Measurements from ENCODE around the gene GPR173. TPM values are rescaled to one million over a fixed set of nuclear protein-coding genes. Genes with fewer than 3 reads are reported as not detected.

GPR173 gene, protein sequence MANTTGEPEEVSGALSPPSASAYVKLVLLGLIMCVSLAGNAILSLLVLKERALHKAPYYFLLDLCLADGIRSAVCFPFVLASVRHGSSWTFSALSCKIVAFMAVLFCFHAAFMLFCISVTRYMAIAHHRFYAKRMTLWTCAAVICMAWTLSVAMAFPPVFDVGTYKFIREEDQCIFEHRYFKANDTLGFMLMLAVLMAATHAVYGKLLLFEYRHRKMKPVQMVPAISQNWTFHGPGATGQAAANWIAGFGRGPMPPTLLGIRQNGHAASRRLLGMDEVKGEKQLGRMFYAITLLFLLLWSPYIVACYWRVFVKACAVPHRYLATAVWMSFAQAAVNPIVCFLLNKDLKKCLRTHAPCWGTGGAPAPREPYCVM
- total RNA-seq: 5.4 TPM

DNA sequence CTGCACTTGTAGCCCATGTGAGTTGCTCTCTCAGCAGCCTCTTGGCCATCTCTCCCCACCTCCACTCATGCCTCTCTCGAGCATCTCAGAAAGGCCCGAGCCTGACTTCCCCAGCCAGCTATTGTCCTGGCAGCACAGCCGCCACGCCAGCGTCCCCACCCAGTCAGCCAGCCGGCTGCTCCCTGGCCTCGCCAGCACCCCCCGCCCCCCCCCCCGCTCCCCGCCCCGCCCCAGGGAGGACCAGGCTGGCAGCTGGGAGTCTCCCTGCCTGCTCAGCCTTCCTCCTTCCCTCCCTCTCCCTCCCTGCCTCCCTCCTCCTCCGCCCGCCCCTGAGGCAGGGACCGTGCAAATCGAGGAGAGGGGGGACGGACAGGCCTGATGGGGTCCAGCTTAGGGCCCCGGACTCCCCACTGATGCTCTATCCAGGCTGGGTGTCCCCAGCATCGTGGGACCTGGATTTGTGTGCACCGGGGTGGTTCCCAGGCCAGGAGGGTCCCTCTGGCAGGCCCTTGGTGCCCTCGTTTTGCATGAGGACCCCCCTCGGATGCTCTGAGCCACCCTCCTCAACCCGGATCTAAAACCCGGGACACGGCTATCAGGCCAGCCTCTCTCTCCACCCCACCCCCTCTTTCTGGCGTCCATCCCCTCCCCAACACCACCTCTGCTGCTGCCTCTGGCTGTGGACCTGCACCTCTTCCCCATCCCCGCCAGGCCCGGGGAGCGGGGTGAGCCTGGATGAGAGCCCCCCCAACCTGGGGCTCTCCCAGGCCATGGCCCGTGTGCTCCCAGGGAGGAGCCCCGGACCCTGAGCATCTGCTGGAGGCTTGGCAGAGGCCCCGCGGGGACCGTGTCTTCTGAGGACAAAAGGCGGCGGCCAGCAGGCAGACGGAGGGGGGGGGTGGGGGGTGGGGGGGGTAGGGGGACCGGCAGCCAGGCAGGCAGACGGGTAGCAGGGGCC, at the start of gene GPR173:
GPR173 (plus strand) TSS at position 621 of the 958 bp plus-strand sequence. CDS start 27,833 bp downstream, outside the sequence.
- DNase-seq (ENCODE audit: low read depth in 2 of 3, low spot score in 2 of 3): no peak

GRCh38 chrX:53000447-53001135, 48.0 kb upstream of the GPR173 start:
- no peak for DNase-seq (ENCODE audit: low read depth in 2 of 3, low spot score in 2 of 3)

GRCh38 chrX:53001958-53002357, 46.6 kb upstream of the GPR173 start:
- DNase-seq (ENCODE audit: low read depth in 2 of 3, low spot score in 2 of 3): no peak

DNA sequence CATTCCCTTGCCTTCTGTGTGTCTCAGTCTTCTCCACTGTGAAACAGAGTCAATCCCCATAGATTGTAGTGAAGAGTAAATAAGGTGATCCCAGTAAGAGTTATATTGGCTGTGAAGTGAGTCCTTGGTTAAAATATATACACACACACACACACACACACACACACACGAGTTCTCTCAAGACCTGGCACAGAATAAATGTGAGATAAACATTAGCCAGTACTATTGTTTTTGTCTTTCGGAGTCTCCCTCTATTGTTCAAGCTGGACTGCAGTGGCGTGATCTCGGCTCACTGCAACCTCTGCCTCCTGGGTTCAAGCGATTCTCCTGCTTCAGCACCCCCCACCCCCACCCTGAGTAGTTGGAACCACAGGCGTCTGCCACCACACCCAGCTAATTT, 45.5 kb upstream of the GPR173 start:
- DNase-seq (ENCODE audit: low read depth in 2 of 3, low spot score in 2 of 3): no peak

DNA sequence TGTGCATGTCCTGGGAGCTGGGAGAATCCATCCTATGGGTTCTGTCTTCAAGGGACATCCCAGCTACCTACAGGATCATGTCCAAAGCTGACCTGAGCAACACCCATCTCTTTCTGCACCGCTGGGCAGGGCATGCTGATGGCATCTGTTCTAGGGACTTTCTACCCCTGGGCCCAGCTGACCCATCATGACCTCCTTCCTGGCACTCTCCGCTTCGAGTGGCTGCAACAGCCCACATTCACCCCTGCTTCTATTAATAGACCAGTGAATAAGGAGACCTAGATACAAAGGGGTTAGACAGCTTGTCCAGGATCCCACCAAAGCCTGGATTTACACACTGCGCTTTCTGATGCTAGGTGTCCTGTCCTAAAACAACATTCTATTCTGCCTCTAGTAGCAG, 44.6 kb upstream of the GPR173 start:
- DNase-seq (ENCODE audit: low read depth in 2 of 3, low spot score in 2 of 3): no peak

- no peak for DNase-seq (ENCODE audit: low read depth in 2 of 3, low spot score in 2 of 3)
Measured at GRCh38 chrX:53004811-53005210, 43.8 kb upstream of the GPR173 start.

- DNase-seq (ENCODE audit: low read depth in 2 of 3, low spot score in 2 of 3): no peak
Measured at GRCh38 chrX:53005327-53005726, 43.3 kb upstream of the GPR173 start.

- DNase-seq (ENCODE audit: low read depth in 2 of 3, low spot score in 2 of 3): no peak
Measured at GRCh38 chrX:53009032-53009431, 39.6 kb upstream of the GPR173 start.

- no peak for DNase-seq (ENCODE audit: low read depth in 2 of 3, low spot score in 2 of 3)
Measured at GRCh38 chrX:53013291-53013690, 35.3 kb upstream of the GPR173 start.

- no peak for DNase-seq (ENCODE audit: low read depth in 2 of 3, low spot score in 2 of 3)
Measured at GRCh38 chrX:53018627-53019026, 30.0 kb upstream of the GPR173 start.

DNA sequence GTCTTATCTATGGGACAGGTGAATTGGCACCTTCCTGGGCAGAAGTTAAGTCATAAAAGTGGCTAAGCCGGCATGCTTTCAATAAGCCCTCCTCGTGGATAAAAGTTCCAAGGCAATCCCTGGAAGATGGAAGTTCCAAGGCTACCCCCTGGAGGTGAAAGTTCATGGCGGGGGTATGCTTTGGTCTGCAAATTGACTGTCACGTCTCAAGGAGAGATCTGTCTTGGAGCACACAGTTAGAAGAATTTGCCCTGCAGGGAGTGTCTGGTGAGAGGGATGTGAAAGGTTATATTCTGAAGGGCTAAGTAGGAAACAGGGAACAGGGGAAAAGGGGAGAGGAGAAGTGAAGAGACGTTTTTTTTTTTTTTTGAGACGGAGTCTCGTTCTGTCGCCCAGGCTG, 26.2 kb upstream of the GPR173 start:
- DNase-seq (ENCODE audit: low read depth in 2 of 3, low spot score in 2 of 3): no peak

GRCh38 chrX:53028678-53029077, 19.9 kb upstream of the GPR173 start:
- DNase-seq (ENCODE audit: low read depth in 2 of 3, low spot score in 2 of 3): no peak

DNA sequence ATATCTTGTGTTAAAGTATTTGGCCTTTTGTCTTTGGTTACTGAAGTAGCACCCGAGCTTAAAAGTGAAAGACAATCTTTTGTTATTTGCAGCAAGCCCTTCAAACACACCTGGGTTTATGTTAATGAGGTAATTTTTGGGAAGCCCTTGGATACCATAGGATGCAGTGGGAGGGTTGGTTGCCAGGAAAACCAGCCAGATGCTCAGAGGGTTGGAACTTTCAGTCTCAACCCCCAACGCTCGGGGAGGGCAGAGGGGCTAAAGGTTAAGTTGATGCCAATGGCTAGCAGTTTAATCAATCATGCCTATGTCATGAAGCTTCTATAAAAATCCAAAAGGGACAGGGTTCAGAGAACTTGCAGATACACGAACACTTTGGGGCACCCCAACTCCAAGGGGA, 17.2 kb upstream of the GPR173 start:
- no peak for DNase-seq (ENCODE audit: low read depth in 2 of 3, low spot score in 2 of 3)

DNA sequence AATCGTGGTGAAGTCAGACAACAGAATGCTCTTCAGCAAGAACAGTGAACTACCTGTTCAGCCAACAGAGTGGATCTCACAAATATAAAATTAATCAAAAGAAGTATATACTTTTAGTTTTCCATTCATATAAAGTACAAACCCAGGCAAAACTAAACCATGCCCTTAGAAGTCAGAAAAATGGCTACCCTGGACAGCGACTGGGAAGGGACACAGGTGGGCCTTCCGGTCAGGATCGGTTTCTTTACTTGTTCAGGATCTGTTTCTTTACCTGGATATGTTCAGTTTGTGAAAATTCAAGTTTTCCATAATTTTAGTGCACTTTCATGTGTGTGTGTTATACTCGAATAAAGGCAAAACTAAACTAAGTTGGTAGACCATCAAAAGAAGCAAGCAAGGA, 12.4 kb upstream of the GPR173 start:
- DNase-seq (ENCODE audit: low read depth in 2 of 3, low spot score in 2 of 3): no peak

DNA sequence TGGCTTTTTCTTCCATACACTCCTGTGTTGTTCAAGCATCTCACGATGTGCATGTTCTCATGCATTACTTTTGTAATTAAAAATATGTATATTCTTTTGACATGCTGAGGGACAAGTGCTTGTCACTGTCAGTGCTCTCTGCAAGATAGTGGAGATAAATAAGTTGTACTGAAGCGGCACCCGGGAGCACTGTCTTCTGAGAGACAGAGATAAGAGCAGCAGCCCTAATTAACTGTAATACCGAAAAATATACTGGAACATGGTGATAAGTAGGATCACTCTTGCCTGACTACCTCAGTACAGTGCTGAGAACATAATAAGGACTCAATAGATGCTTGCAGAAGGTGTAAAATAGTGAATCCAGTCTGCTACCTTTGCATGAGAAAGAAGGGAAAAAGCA, 9.4 kb upstream of the GPR173 start:
- DNase-seq (ENCODE audit: low read depth in 2 of 3, low spot score in 2 of 3): no peak

DNA sequence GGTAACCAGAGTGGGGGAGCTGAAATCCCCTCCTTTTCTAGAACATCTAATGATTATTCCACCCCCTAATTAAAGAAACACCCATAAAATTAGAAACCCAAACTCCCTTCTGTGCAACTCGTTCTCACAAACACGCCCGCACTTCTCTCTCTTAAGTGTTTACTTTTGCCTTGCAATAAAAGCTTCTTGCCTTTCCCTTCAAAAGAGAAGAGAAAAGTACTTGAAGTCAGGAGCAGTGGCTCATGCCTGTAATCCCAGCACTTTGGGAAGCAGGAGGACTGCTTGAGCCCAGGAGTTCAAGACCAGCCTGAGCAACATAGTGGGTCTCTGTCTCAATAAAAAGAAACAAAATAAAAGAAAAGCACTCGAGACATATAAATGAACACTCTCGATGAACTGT, 3.6 kb upstream of the GPR173 start:
- no peak for DNase-seq (ENCODE audit: low read depth in 2 of 3, low spot score in 2 of 3)

GRCh38 chrX:53047228-53047627, 1.4 kb upstream of the GPR173 start:
- DNase-seq (ENCODE audit: low read depth in 2 of 3, low spot score in 2 of 3): no peak

DNA sequence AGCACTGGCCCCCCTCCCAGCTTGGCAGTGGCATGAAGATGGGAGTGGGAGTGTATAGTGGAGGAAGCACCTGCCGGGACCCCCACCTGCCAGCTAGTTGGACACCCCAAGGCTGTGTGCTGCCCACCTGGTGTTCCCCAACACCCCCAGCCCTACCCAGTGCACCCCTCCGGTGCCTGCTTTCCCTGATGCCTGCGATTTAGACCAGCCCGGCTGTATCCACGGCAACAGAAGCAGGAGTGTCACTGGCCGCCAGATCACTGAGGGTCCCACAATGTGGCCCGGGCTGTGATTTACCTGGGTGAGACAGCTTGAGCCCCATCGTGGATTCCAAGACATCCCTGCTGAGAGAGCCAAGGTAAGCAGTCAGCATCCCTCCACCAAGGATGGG, 533 bp downstream of the GPR173 start:
- DNase-seq (ENCODE audit: low read depth in 2 of 3, low spot score in 2 of 3): no peak

GRCh38 chrX:53050841-53051240, 2.3 kb downstream of the GPR173 start:
- no peak for DNase-seq (ENCODE audit: low read depth in 2 of 3, low spot score in 2 of 3)

GRCh38 chrX:53055244-53055849, 6.8 kb downstream of the GPR173 start:
- DNase-seq (ENCODE audit: low read depth in 2 of 3, low spot score in 2 of 3): no peak

DNA sequence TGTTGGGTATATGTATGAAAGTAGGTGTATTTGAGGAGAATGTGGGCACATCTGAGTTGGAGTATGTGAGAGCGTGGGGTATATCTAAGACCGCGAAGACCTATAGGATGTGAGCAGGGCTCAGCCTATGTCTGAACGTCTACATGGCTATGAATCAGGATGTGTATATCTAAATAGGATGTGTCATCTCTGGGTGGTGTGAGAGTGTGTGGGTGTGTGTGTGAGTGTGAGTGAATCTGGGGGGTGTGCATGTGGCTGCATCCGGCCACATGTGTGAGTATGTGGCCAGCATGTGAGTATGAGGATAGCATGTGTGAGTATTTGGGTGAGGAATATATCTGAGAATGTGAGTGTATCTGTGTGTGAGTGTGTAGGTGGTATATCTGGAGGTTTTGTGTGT, 7.7 kb downstream of the GPR173 start:
- no peak for DNase-seq (ENCODE audit: low read depth in 2 of 3, low spot score in 2 of 3)
